ENCODE data around the gene B3GNT5.

DNA sequence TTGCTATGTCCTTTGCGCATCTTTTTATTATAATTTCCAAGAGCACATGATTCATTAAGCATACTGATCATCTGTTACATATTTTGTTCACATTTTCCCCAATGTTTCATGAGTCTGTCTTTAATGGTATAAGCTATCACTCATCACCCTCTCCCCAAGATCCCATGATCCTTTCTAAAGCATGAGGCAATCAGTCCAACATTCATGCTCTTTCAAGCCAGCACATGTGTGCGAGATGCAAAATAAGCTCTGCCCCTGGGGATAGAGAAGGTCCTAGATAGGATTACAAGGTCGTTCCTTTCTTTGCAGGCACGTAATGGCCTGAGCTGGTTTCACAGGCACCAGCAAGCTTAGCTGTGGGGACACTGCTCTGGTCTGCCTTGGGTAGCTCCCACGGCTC is 32.2 kb upstream of the B3GNT5 start:
- TF ChIP-seq, protein P1, sequence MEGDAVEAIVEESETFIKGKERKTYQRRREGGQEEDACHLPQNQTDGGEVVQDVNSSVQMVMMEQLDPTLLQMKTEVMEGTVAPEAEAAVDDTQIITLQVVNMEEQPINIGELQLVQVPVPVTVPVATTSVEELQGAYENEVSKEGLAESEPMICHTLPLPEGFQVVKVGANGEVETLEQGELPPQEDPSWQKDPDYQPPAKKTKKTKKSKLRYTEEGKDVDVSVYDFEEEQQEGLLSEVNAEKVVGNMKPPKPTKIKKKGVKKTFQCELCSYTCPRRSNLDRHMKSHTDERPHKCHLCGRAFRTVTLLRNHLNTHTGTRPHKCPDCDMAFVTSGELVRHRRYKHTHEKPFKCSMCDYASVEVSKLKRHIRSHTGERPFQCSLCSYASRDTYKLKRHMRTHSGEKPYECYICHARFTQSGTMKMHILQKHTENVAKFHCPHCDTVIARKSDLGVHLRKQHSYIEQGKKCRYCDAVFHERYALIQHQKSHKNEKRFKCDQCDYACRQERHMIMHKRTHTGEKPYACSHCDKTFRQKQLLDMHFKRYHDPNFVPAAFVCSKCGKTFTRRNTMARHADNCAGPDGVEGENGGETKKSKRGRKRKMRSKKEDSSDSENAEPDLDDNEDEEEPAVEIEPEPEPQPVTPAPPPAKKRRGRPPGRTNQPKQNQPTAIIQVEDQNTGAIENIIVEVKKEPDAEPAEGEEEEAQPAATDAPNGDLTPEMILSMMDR (IDR thresholded peaks at IDR 0.05): no peak
- TF ChIP-seq POLR2AphosphoS5 (IDR thresholded peaks at IDR 0.05; ENCODE audit: insufficient read depth in 1 of 2, low read depth in 1 of 2) (no peak), POLR2A (IDR thresholded peaks at IDR 0.05) (no peak)
